Mucosa of gallbladder (tissue), 1 donor: ENCODE measurements around the gene EMP3. TPM values are rescaled to one million over a fixed set of nuclear protein-coding genes. Genes with fewer than 3 reads are reported as not detected.

Source experiments
- DNase-seq: peaks from one replicate; pipeline ENCODE4 v3.0.0-alpha.2; 2020; ENCODE audit warnings: low spot score
- total RNA-seq: library from RNA; stranded (reverse); gene quantifications from one replicate; pipeline ENCODE4 v1.2.1, GENCODE V29; 2021
- donor health status: DM: no; HTN: no; CAD: no.

The EMP3 gene
- total RNA-seq, 1 donor from 2014 or later = 52.4 TPM

GRCh38 chr19:48378194-48378570 is 52.8 kb downstream of the EMP3 start:
- no peak for DNase-seq

GRCh38 chr19:48379058-48379457 is 53.7 kb downstream of the EMP3 start:
- DNase-seq = no peak

Other genes starting within 250 kb of the EMP3 start
- 10.0 TPM for gene PLA2G4C, start 214.7 kb upstream of the EMP3 start, total RNA-seq
- 22.6 TPM for gene LIG1, start 155.2 kb upstream of the EMP3 start, total RNA-seq
- gene ZSWIM9, start 154.9 kb upstream of the EMP3 start, total RNA-seq = 10.7 TPM
- gene CARD8, start 69.6 kb upstream of the EMP3 start, total RNA-seq = 38.6 TPM
- gene ZNF114, start 55.5 kb upstream of the EMP3 start, total RNA-seq = 0.43 TPM
- 18.0 TPM for gene TMEM143, start 38.4 kb downstream of the EMP3 start, total RNA-seq
- gene SYNGR4, start 38.8 kb downstream of the EMP3 start, total RNA-seq = not detected
- gene KDELR1, start 66.0 kb downstream of the EMP3 start, total RNA-seq = 205 TPM
- gene GRIN2D, start 68.1 kb downstream of the EMP3 start, total RNA-seq = 0.69 TPM
- gene GRWD1, start 120.4 kb downstream of the EMP3 start, total RNA-seq = 27.6 TPM
- 1.0 TPM for gene KCNJ14, start 130.0 kb downstream of the EMP3 start, total RNA-seq
- 141 TPM for gene CYTH2, start 143.8 kb downstream of the EMP3 start, total RNA-seq
- gene LMTK3, start 186.3 kb downstream of the EMP3 start, total RNA-seq = 21.0 TPM
- gene SULT2B1, start 226.6 kb downstream of the EMP3 start, total RNA-seq = 13.1 TPM